ENCODE measurements around the gene SUPT6H. TPM values are rescaled to one million over a fixed set of nuclear protein-coding genes. Genes with fewer than 3 reads are reported as not detected.

The SUPT6H gene
- total and polyA plus RNA-seq, 2 experiments from 2014 or later, result 32.6 to 50.8 TPM

DNA sequence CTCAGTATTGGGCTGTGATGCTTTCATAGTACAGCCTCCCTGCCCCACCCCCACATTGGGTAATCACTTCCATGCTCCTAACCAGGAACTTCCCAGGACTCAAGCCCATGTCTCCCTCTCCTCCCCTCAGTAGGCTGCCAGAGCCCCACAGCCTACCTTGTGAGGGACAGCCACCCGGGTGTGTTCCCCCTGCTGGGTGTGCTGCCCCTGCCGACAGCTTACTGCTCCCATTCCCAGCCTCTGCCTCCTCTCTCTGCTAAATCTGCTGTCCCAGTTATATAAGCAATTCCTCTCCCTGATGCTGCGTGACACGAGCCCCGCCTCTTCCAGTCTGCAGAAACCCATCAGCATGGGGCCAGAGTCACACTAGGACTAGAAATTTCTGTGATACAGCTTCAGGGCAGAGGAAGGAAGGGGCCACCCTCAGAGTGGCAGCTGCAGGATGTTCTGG, 48.0 kb upstream of the SUPT6H start, which contains the start of gene RSKR:
Gene RSKR (minus strand): TSS at position 255 of the 451 bp plus-strand sequence. CDS start 24 bp downstream, at position 231.
- no peak for DNase-seq (ENCODE audit: low spot score)
- H3K4me2 ChIP-seq, result no peak within 1 kb of the TSS
- no peaks in the 10 kb centered on the region for H3K36me3 ChIP-seq (replicated peaks; ENCODE audit: insufficient read depth, low read depth)
- no peak within 1 kb of the TSS for H3K4me3 ChIP-seq
- TF ChIP-seq, protein P1, sequence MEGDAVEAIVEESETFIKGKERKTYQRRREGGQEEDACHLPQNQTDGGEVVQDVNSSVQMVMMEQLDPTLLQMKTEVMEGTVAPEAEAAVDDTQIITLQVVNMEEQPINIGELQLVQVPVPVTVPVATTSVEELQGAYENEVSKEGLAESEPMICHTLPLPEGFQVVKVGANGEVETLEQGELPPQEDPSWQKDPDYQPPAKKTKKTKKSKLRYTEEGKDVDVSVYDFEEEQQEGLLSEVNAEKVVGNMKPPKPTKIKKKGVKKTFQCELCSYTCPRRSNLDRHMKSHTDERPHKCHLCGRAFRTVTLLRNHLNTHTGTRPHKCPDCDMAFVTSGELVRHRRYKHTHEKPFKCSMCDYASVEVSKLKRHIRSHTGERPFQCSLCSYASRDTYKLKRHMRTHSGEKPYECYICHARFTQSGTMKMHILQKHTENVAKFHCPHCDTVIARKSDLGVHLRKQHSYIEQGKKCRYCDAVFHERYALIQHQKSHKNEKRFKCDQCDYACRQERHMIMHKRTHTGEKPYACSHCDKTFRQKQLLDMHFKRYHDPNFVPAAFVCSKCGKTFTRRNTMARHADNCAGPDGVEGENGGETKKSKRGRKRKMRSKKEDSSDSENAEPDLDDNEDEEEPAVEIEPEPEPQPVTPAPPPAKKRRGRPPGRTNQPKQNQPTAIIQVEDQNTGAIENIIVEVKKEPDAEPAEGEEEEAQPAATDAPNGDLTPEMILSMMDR (IDR thresholded peaks at IDR 0.05; ENCODE audit: poor library complexity), result no peak
- TF ChIP-seq EZH2 (IDR thresholded peaks at IDR 0.05; ENCODE audit: borderline replicate concordance) (no peak), EZH2phosphoT487 (IDR thresholded peaks at IDR 0.05; ENCODE audit: low read depth, severe bottlenecking, unreplicated experiment) (no peak)
- H3K27me3 ChIP-seq, result no peaks in the 10 kb centered on the region
- no peaks in the 10 kb centered on the region for H3K4me1 ChIP-seq (ENCODE audit: insufficient read depth)
- H4K20me1 ChIP-seq (ENCODE audit: insufficient read depth, poor library complexity, severe bottlenecking), result no peaks in the 10 kb centered on the region
- 85% methylated on average over 5 of the region's 5 CpGs for WGBS (ENCODE audit: low lambda C conversion rate, missing lambda C conversion rate)
- no peak within 1 kb of the TSS for H3K27ac ChIP-seq
- H2AFZ ChIP-seq, result no peak within 1 kb of the TSS
- no peaks in the 10 kb centered on the region for H3K9me2 ChIP-seq (replicated peaks; ENCODE audit: insufficient read depth)
- H3K79me2 ChIP-seq, result no peaks in the 10 kb centered on the region
- H3K9me3 ChIP-seq (ENCODE audit: low read depth), result no peaks in the 10 kb centered on the region

DNA sequence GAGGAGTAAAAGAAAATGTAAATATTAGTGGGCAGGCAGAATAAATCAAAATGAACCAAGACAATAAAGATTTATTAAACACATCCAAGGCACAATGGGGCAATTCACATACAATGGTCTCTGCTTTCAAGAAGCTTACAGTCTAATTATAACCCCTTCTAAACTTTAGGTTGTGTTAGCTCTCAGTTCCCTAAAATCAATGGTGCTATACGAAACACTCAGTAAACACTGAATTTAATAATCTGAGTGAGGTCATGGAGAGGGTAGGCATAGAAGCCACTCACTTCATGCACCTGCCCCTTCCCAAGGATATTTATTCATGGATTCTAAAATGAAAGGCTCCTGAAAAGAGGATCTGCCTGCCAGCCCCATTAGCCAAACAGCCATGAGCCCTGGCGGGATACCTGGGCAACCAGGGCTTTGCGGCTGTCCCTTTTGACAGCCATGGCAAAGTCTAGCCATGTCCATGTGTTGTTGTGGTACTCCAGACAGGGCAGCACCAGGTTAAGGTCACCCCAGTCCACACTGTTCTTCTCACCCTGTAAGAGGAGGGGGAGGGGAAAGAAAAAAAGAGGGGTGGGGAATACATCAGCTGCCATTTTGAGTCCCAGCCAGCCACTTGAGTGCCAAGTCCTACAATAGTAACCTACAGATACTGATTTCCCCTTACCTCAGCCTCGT, 46.6 kb upstream of the SUPT6H start:
- H3K27me3 ChIP-seq, result no peaks in the 10 kb centered on the region
- H3K4me3 ChIP-seq, result no peak overlapping the region
- H3K9me3 ChIP-seq (ENCODE audit: low read depth), result no peaks in the 10 kb centered on the region
- no peaks in the 10 kb centered on the region for H3K9me2 ChIP-seq (replicated peaks; ENCODE audit: insufficient read depth)
- no peaks in the 10 kb centered on the region for H3K79me2 ChIP-seq
- no peaks in the 10 kb centered on the region for H4K20me1 ChIP-seq (ENCODE audit: insufficient read depth, poor library complexity, severe bottlenecking)
- H3K36me3 ChIP-seq (replicated peaks; ENCODE audit: insufficient read depth, low read depth), result no peaks in the 10 kb centered on the region
- WGBS (ENCODE audit: low lambda C conversion rate, missing lambda C conversion rate), result 97% methylated on average over 4 of the region's 4 CpGs
- H3K4me1 ChIP-seq (ENCODE audit: insufficient read depth), result no peaks in the 10 kb centered on the region
- H2AFZ ChIP-seq, result no peak overlapping the region
- no peak overlapping the region for H3K27ac ChIP-seq
- DNase-seq (ENCODE audit: low spot score), result no peak
- no peak overlapping the region for H3K4me2 ChIP-seq
- no peak for TF ChIP-seq EZH2 (IDR thresholded peaks at IDR 0.05; ENCODE audit: borderline replicate concordance)
- TF ChIP-seq, protein P1 (IDR thresholded peaks at IDR 0.05; ENCODE audit: poor library complexity), result no peak
- TF ChIP-seq EZH2phosphoT487 (IDR thresholded peaks at IDR 0.05; ENCODE audit: low read depth, severe bottlenecking, unreplicated experiment), result no peak

DNA sequence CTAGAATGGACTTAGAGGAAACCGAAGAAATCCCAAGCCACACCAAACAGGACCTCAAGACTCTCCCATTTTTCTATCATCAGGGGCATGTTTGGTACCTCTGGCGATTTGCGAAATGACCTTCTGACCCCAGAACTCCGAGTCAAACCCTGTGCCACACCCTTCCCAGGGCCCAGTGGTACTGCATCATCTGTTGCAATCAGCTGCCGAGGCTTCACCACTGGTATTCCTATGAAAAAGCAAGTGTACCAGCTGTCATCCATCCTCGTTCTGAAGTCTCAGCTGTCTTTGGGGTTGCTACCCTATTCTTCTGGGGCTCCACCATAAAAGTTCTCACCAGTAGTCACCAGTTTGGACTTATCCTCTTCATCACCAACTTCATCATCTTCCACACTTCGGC, 45.7 kb upstream of the SUPT6H start:
- no peak for TF ChIP-seq EZH2phosphoT487 (IDR thresholded peaks at IDR 0.05; ENCODE audit: low read depth, severe bottlenecking, unreplicated experiment)
- TF ChIP-seq, protein P1 (IDR thresholded peaks at IDR 0.05; ENCODE audit: poor library complexity), result no peak
- no peak for TF ChIP-seq EZH2 (IDR thresholded peaks at IDR 0.05; ENCODE audit: borderline replicate concordance)
- WGBS (ENCODE audit: low lambda C conversion rate, missing lambda C conversion rate), result 89% methylated on average over 7 of the region's 7 CpGs
- no peak overlapping the region for H3K4me2 ChIP-seq
- no peaks in the 10 kb centered on the region for H3K4me1 ChIP-seq (ENCODE audit: insufficient read depth)
- DNase-seq (ENCODE audit: low spot score), result no peak
- no peaks in the 10 kb centered on the region for H3K9me3 ChIP-seq (ENCODE audit: low read depth)
- no peaks in the 10 kb centered on the region for H3K27me3 ChIP-seq
- no peaks in the 10 kb centered on the region for H3K79me2 ChIP-seq
- no peaks in the 10 kb centered on the region for H4K20me1 ChIP-seq (ENCODE audit: insufficient read depth, poor library complexity, severe bottlenecking)
- no peak overlapping the region for H3K27ac ChIP-seq
- H3K9me2 ChIP-seq (replicated peaks; ENCODE audit: insufficient read depth), result no peaks in the 10 kb centered on the region
- no peaks in the 10 kb centered on the region for H3K36me3 ChIP-seq (replicated peaks; ENCODE audit: insufficient read depth, low read depth)
- H2AFZ ChIP-seq, result no peak overlapping the region
- H3K4me3 ChIP-seq, result no peak overlapping the region

Measured in hepatocyte (in vitro differentiated cells).